ENCODE measurements around the gene NUDT14. TPM values are rescaled to one million over a fixed set of nuclear protein-coding genes. Genes with fewer than 3 reads are reported as not detected.

NUDT14 gene
- total and polyA plus RNA-seq, 5 donors from 2014 or later, result 6.5 to 18.1 (median 11.8) TPM

Other genes with a start within 250 kb of the NUDT14 start
- gene AHNAK2, start 202.9 kb downstream of the NUDT14 start, total RNA-seq, result not detected
- gene AHNAK2, start 202.9 kb downstream of the NUDT14 start, polyA plus RNA-seq, result not detected
- gene CLBA1, start 195.5 kb downstream of the NUDT14 start, total RNA-seq, result 0.89 TPM
- gene CLBA1, start 195.5 kb downstream of the NUDT14 start, polyA plus RNA-seq, result 1 to 10 TPM in 1 of 4 donors, under 1 TPM in 2, not detected in 1; 0.32 to 1.1 (median 0.95) TPM
- 16.5 TPM for gene CDCA4, start 160.2 kb downstream of the NUDT14 start, total RNA-seq
- 10 to 100 TPM; 12.8 to 16.7 (median 14.9) TPM for gene CDCA4, start 160.2 kb downstream of the NUDT14 start, polyA plus RNA-seq
- 94.5 TPM for gene GPR132, start 115.9 kb downstream of the NUDT14 start, total RNA-seq
- gene GPR132, start 115.9 kb downstream of the NUDT14 start, polyA plus RNA-seq, result 10 to 100 TPM in 3 of 4 donors, 1 to 10 TPM in 1; 8.8 to 17.5 (median 14.6) TPM
- 1.4 TPM for gene JAG2, start 12.5 kb downstream of the NUDT14 start, total RNA-seq
- gene JAG2, start 12.5 kb downstream of the NUDT14 start, polyA plus RNA-seq, result under 1 TPM in 2 of 4 donors, not detected in 2; 0.05 to 0.23 TPM
- gene BTBD6, start 67.2 kb upstream of the NUDT14 start, total RNA-seq, result 39.4 TPM
- 10 to 100 TPM in 2 of 4 donors, 1 to 10 TPM in 2; 4.6 to 17.4 (median 9.0) TPM for gene BTBD6, start 67.2 kb upstream of the NUDT14 start, polyA plus RNA-seq
- gene BRF1, start 119.7 kb upstream of the NUDT14 start, total RNA-seq, result 58.9 TPM
- gene BRF1, start 119.7 kb upstream of the NUDT14 start, polyA plus RNA-seq, result 1 to 10 TPM; 5.6 to 8.7 (median 7.5) TPM
- gene PACS2, start 133.4 kb upstream of the NUDT14 start, total RNA-seq, result 64.0 TPM
- 1 to 10 TPM in 2 of 4 donors, under 1 TPM in 2; 0.72 to 3.4 (median 1.5) TPM for gene PACS2, start 133.4 kb upstream of the NUDT14 start, polyA plus RNA-seq
- 3.1 TPM for gene TEX22, start 217.2 kb upstream of the NUDT14 start, total RNA-seq
- gene TEX22, start 217.2 kb upstream of the NUDT14 start, polyA plus RNA-seq, result under 1 TPM; 0.11 to 0.31 (median 0.21) TPM
- gene MTA1, start 238.5 kb upstream of the NUDT14 start, total RNA-seq, result 123 TPM
- gene MTA1, start 238.5 kb upstream of the NUDT14 start, polyA plus RNA-seq, result 1 to 10 TPM; 2.5 to 3.1 (median 3.0) TPM